Measurements from ENCODE around the gene ZNF385D.
"Not testable (repeated sequence)": the region's sequence is repeated elsewhere in the genome, so short reads cannot be mapped to it uniquely, and the experiment has no call there.

ZNF385D gene

DNA sequence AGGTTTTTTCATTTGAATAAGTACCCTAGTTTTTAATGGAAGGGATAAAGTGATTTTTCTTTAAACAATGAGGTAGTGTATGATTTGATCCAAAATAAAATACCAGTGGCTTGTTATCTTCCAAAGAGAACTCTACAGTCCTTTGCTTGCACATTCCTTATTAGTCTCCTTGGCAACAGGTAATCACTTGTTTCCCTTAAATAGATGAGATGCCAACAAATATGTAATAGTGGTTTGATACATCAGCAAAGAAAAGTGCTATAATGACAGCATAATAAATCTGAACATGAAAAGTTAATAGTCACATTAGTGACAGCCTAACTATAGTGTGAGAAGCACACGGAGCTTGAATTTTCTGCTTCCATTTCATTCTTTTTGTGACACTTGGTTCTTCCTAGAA, 360.2 kb downstream of the ZNF385D start:
- ChIA-PET POLR2A (no interaction called here), CTCF (no interaction called here)
- TF ChIP-seq ELF4 (IDR thresholded peaks at IDR 0.05) (no peak), PKNOX1 (IDR thresholded peaks at IDR 0.05) (no peak), HDGF (IDR thresholded peaks at IDR 0.05; ENCODE audit: borderline replicate concordance) (no peak), LEF1 (IDR thresholded peaks at IDR 0.05; ENCODE audit: borderline replicate concordance) (no peak), ZNF384 (IDR thresholded peaks at IDR 0.05) (no peak), FOXK2 (IDR thresholded peaks at IDR 0.05) (no peak)
- no peak for DNase-seq (ENCODE audit: extremely low spot score)

DNA sequence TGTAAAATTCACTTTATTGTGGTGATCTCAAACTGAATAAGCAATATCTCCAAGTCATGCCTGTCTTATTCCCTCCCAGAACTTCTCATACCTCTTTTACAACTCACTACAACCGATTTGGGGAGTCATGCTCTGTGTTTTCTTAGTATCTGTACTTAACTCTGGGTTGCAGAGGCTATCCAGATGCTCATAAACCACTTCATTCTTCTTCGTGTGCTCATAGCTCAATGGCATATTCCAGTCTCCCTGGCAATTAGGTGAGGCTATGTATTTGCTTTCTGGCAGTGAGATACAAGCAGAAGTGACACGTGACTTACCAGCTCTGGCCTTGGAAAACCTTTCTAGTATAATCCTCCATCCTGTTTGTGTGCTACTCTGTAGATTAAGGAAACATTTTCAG, 360.9 kb downstream of the ZNF385D start:
- TF ChIP-seq ARNT (IDR thresholded peaks at IDR 0.05) (no peak), CTBP1 (IDR thresholded peaks at IDR 0.05; ENCODE audit: borderline replicate concordance) (no peak), NFRKB (IDR thresholded peaks at IDR 0.05) (no peak), ELF4 (IDR thresholded peaks at IDR 0.05) (no peak), LEF1 (IDR thresholded peaks at IDR 0.05; ENCODE audit: borderline replicate concordance) (no peak), BHLHE40 (IDR thresholded peaks at IDR 0.05; ENCODE audit: borderline replicate concordance) (no peak)
- ChIA-PET CTCF (no interaction called here), POLR2A (no interaction called here)
- DNase-seq (ENCODE audit: extremely low spot score) = no peak

- POLR2A ChIA-PET; DNase-seq (ENCODE audit: extremely low spot score); CTCF ChIA-PET: not testable (repeated sequence)
Observed at GRCh38 chr3:21387142-21387826, 363.7 kb downstream of the ZNF385D start.

GRCh38 chr3:21378036-21378435, 373.0 kb downstream of the ZNF385D start:
- POLR2A ChIA-PET; DNase-seq (ENCODE audit: extremely low spot score); CTCF ChIA-PET: not testable (repeated sequence)

DNA sequence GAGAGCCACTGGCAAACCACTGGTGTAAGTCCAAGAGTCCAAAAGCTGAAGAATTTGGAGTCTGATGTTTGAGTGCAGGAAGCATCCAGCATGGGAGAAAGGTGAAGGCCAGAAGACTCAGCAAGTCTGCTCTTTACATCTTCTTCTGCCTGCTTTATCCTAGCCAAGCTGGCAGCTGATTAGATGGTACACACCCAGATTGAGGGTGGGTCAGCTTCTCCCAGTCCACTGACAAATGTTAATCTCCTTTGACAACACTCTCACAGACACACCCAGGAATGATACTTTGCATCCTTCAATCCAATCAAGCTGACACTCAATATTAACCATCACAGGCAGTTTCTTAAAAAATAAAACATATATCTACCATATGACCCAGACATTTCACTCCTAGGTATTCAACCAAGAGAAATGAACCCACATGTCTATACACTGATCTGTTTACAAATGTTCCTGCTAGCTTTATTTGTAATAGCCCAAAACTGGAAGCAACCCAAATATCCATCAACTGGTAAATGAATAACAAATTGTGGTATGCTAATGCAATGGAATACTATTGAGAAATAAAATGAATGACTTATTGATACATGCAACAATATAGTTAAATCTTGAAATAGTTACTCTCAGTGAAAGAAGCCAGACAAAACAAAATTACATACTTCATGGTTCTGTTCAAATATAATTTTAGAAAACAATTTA, 373.8 kb downstream of the ZNF385D start:
- ChIA-PET CTCF (no interaction called here), POLR2A (no interaction called here)
- no peak for DNase-seq (ENCODE audit: extremely low spot score)

GRCh38 chr3:21372316-21372715, 378.7 kb downstream of the ZNF385D start:
- DNase-seq (ENCODE audit: extremely low spot score) = no peak
- CTCF ChIA-PET = no interaction called here
- POLR2A ChIA-PET = no interaction called here
- TF ChIP-seq FOXK2 (IDR thresholded peaks at IDR 0.05) = no peak

More for the DNA sequence above, 373.8 kb downstream of the ZNF385D start:
- no peak for TF ChIP-seq FOXM1 (IDR thresholded peaks at IDR 0.05; ENCODE audit: borderline replicate concordance)
- no peak for TF ChIP-seq FOXK2 (IDR thresholded peaks at IDR 0.05)
- TF ChIP-seq TARDBP (IDR thresholded peaks at IDR 0.05) = no peak
- TF ChIP-seq ELF4 (IDR thresholded peaks at IDR 0.05) = no peak
- no peak for TF ChIP-seq SP1 (IDR thresholded peaks at IDR 0.05)
- TF ChIP-seq CTBP1 (IDR thresholded peaks at IDR 0.05; ENCODE audit: borderline replicate concordance) = no peak
- TF ChIP-seq NFRKB (IDR thresholded peaks at IDR 0.05) = no peak
- TF ChIP-seq ZNF384 (IDR thresholded peaks at IDR 0.05) = no peak
- TF ChIP-seq LEF1 (IDR thresholded peaks at IDR 0.05; ENCODE audit: borderline replicate concordance) = no peak
- TF ChIP-seq L3MBTL2 (conservative IDR thresholded peaks at IDR 0.05) = no peak
